ENCODE data around the gene ABCB1.

DNA sequence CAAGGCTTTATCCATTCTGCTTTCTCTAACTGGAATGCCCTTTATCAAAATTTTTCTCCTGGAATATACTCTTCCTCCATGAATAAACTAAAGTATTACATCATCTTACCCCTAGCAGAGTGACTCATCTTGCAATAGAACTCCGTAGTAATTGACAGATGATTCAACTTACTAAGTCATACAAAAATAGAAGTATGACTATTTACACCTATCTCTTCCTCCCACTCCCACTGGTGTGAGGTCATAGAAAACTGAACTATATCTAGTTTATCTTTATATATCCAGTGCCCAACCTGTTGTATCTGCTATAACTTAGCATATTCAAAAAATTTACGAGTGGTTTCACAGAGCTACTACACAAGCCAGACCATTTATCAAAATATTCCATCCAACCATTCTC is 26.1 kb downstream of the ABCB1 start:
- TF ChIP-seq, protein P1, sequence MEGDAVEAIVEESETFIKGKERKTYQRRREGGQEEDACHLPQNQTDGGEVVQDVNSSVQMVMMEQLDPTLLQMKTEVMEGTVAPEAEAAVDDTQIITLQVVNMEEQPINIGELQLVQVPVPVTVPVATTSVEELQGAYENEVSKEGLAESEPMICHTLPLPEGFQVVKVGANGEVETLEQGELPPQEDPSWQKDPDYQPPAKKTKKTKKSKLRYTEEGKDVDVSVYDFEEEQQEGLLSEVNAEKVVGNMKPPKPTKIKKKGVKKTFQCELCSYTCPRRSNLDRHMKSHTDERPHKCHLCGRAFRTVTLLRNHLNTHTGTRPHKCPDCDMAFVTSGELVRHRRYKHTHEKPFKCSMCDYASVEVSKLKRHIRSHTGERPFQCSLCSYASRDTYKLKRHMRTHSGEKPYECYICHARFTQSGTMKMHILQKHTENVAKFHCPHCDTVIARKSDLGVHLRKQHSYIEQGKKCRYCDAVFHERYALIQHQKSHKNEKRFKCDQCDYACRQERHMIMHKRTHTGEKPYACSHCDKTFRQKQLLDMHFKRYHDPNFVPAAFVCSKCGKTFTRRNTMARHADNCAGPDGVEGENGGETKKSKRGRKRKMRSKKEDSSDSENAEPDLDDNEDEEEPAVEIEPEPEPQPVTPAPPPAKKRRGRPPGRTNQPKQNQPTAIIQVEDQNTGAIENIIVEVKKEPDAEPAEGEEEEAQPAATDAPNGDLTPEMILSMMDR (conservative IDR thresholded peaks at IDR 0.05): no peak
- no peak for TF ChIP-seq ZFX (IDR thresholded peaks at IDR 0.05)

All from C4-2B (cell line).